Coronary artery (tissue), 2 donors: ENCODE results near the gene BCL2L14.

Experiments
- DNase-seq: peaks from one replicate; pipeline ENCODE4 v3.0.0-alpha.2; 2017; ENCODE audit warnings: low spot score
- H3K27ac ChIP-seq, 2 donors: fragments of 200-600 bp; sonication (generic); one replicate each; pipeline ENCODE4 v1.5.1; 2016 to 2019
- H3K4me3 ChIP-seq: fragments of 200-600 bp; sonication (generic); 2 replicates; pipeline ENCODE4 v1.5.1; 2016; ENCODE audit warnings: mild to moderate bottlenecking, moderate library complexity
- TF ChIP-seq, protein P1 (sequence below): fragments of 200-600 bp; sonication (generic); IDR thresholded peaks from one replicate; pipeline ENCODE4 v1.5.1; 2019; ENCODE audit warnings: antibody characterized with exemption

The BCL2L14 gene, protein sequence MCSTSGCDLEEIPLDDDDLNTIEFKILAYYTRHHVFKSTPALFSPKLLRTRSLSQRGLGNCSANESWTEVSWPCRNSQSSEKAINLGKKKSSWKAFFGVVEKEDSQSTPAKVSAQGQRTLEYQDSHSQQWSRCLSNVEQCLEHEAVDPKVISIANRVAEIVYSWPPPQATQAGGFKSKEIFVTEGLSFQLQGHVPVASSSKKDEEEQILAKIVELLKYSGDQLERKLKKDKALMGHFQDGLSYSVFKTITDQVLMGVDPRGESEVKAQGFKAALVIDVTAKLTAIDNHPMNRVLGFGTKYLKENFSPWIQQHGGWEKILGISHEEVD

DNA sequence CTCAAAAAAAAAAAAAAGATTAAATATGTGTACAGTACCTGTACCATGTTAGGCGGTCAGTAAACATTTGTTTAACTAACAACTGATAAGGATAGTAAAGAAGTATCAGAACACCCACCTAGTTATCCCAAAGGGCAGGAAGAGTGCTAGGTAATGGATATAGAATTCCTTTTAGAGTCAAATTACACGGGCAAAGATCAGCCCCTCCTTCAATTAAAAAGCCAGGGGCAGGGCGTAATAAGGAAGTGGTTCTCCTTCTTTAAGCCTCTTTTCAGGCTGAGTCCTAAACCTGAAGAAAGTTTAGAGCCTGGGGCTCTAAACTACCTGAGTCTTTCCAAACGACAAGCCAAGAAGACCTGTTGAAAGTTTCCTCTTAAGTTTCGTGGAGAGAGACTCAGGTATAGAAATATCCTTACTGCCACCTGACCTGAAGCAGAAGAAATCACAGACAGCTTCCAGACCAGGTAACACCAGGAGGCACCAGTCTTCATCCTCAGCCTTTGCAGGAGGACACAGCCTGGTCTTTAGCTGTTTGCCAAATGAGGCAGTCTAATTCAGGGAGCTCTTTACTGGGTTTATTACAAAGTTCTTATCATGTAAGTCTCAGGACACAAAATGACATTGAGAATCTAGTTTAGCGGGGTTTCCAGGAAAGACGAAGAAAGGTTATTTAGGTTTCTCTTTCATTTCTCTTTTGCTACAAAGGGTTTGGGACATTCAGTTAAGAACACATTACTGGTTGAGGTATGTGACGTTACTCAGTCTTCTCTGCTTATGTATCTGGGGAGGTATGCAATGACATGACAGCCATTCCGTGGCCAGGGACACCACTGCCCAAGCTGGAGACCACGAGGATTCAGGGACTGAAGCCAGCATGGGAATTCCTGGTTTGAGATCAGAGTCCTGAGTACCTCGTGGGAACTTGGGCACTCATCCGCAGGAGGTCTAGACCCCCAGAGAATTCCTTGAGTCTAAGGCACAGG lies at the start of gene BCL2L14:
BCL2L14 (plus strand) TSS at position 266 of the 983 bp plus-strand sequence. CDS start 8,367 bp downstream, outside the sequence.
- Histone ChIP-seq H3K4me3 (no peak within 1 kb of the TSS), H3K27ac (no peak within 1 kb of the TSS)
- DNase-seq = no peak
- TF ChIP-seq, protein P1, sequence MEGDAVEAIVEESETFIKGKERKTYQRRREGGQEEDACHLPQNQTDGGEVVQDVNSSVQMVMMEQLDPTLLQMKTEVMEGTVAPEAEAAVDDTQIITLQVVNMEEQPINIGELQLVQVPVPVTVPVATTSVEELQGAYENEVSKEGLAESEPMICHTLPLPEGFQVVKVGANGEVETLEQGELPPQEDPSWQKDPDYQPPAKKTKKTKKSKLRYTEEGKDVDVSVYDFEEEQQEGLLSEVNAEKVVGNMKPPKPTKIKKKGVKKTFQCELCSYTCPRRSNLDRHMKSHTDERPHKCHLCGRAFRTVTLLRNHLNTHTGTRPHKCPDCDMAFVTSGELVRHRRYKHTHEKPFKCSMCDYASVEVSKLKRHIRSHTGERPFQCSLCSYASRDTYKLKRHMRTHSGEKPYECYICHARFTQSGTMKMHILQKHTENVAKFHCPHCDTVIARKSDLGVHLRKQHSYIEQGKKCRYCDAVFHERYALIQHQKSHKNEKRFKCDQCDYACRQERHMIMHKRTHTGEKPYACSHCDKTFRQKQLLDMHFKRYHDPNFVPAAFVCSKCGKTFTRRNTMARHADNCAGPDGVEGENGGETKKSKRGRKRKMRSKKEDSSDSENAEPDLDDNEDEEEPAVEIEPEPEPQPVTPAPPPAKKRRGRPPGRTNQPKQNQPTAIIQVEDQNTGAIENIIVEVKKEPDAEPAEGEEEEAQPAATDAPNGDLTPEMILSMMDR = no peak

DNA sequence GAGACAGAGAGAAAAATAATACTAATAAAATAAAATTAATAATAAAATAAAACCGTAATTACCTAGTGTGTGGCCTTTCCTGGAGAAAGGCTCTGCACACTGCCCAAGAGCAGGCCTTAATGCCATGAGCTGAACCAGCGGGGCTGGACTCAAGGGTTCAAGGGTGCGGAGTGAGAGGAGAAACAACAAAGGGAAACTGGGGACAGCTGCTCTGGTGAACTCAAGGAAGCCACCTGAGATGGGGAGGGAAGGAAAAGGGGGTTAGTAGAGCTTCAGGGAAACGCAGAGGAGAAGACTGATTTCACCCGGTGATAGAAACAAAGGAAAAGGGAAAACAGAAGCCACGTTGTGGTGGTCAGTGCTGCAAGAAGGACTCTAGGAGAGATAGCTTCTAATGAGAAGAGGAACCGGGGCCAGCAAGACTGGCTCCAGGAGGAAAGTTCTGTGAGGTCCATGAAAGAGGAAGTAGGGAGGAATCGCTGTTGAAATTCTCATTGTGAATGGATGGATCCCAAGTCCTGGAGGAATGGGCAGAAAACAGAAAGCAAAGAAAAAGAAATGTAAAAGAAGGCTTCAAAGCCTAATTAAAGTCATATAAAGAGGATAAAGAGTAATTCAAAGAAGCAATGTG lies 48.3 kb upstream of the BCL2L14 start:
- Histone ChIP-seq H3K4me3 (no peak overlapping the region), H3K27ac (no peak overlapping the region)
- TF ChIP-seq, protein P1 = no peak
- no peak for DNase-seq

DNA sequence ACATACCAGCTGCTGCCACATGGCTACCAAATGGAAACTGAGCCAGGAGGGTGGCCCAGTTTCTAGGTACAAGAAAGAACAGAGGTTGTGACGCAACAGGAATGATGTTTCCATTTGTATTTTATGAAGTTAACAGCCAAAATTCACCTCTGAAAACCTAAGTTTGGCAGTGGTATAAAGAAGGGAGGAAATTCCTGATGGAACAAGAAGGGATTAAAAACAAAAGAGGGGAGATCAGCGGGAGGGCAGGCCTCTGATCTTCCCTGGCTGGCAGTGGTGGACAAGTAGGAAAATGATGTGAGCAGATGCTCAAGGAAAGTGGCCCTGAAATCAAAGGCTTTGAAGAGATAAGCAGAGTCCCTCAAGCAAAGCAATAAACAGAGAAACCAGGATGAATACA lies 47.3 kb upstream of the BCL2L14 start:
- no peak overlapping the region for H3K4me3 ChIP-seq
- TF ChIP-seq, protein P1 = no peak
- H3K27ac ChIP-seq = no peak overlapping the region
- DNase-seq = no peak

DNA sequence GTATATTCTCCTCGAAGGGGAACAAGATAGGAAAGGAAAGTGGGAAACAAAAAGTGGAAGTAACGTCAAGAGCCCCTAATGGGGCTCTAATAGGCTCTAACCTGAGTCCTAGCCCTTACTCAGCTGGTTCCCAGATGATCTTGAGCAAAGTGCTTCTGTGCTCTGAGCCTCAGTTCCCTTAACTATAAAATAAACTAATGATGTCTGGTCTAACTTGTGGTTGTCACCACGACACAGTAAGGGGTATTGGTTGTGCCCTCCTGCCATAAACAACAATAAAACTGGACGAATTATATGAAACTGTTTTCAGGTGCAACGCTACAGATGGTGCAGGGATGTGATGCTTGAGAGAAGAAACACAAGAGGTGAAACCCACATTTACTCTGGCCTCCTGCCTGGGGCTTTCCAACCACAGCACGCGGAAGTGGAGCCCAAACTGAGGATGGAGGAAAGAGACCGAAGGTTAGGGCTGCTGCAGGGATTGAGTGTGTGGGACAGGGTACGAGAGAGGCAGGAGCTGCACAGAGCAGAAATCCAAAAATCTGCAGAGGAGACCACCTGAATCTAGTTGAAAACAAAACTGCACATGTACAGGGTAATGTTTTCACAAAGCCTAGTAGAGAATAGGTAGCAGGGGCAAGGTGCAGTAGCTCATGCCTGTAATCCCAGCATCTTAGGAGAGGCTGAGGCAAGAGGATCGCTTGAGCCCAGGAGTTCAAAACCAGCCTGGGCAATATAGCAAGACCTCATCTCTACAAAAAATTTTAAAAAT lies 45.6 kb upstream of the BCL2L14 start:
- Histone ChIP-seq H3K27ac (no peak overlapping the region), H3K4me3 (no peak overlapping the region)
- no peak for DNase-seq
- TF ChIP-seq, protein P1 = no peak

DNA sequence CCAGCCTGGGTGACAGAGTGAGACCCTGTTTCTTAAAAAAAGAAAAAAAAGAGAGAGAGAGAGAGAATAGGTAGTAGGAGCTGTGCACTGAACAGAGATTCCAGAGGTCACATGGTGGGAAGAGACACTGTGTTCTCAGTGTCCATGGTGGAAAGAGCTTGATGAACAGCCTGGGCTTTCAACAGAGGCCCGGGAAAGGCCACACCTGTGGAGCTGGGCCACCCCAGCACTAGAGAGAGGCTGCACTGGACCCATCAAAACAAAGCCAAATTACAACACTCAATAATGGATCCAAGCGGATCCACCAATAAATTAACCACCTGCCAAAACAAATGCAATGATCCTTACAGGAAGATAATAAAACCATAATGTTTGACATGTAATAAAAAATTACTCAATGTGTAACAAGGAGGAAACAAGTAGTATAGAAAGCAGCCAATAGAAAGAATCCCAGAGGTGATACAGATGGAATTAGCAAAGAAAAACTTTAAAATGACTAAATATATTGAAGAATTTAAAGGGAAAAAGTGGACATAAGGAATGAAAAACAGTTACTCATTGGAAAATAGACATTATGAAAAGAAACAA lies 44.8 kb upstream of the BCL2L14 start:
- H3K27ac ChIP-seq = no peak overlapping the region
- TF ChIP-seq, protein P1 = no peak
- no peak overlapping the region for H3K4me3 ChIP-seq
- DNase-seq = no peak
